Vagina (tissue), 2 donors: ENCODE results near the gene NR2F1-AS1. TPM values are rescaled to one million over a fixed set of nuclear protein-coding genes. Genes with fewer than 3 reads are reported as not detected.

Experiments used
- DNase-seq, 2 donors: peaks; one replicate each; pipeline ENCODE4 v3.0.0-alpha.2; 2017; ENCODE audit errors: extremely low spot score in 2 of 2
- H3K27ac ChIP-seq: fragments of 200-600 bp; sonication (generic); one replicate; pipeline ENCODE4 v1.5.1; 2019
- H3K27me3 ChIP-seq: fragments of 200-600 bp; sonication (generic); one replicate; pipeline ENCODE4 v1.5.1; 2019
- H3K36me3 ChIP-seq, 2 donors: fragments of 200-600 bp; sonication (generic); one replicate each; pipeline ENCODE4 v1.5.1; 2017 to 2019
- H3K4me1 ChIP-seq: fragments of 200-600 bp; sonication (generic); one replicate; pipeline ENCODE4 v1.5.1; 2019
- H3K4me3 ChIP-seq, 2 donors: fragments of 200-600 bp; sonication (generic); 1 replicate in 1 of 2; 2 replicates in 1 of 2; pipeline ENCODE4 v1.5.1; 2016 to 2019
- H3K9me3 ChIP-seq: fragments of 200-600 bp; sonication (generic); one replicate; pipeline ENCODE4 v1.5.1; 2019
- CTCF ChIP-seq, 3 experiments: fragments of 450-650 bp in 2 of 3; fragments of 200-600 bp in 1 of 3; sonication (generic) in 1 of 3; IDR thresholded peaks; one replicate each; pipeline ENCODE4 v1.5.1; 2017 to 2019; ENCODE audit warnings: antibody characterized with exemption in 3 of 3, mild to moderate bottlenecking in 2 of 3, moderate library complexity in 2 of 3
- POLR2A ChIP-seq, 2 donors: fragments of 450-650 bp; IDR thresholded peaks; one replicate each; pipeline ENCODE4 v1.6.1; 2017; ENCODE audit warnings: antibody characterized with exemption in 2 of 2, mild to moderate bottlenecking in 2 of 2, moderate library complexity in 2 of 2
- POLR2AphosphoS5 ChIP-seq, 2 donors: sonication (generic); formaldehyde crosslinking; IDR thresholded peaks; one replicate each; pipeline ENCODE4 v1.9.0; 2017; ENCODE audit warnings: antibody characterized with exemption in 2 of 2, mild to moderate bottlenecking in 2 of 2, low read depth in 1 of 2; ENCODE audit not compliant: insufficient read depth in 1 of 2
- intact Hi-C: fragments of 100-400 bp; cut with DNase I; formaldehyde crosslinking; loops from one replicate; pipeline ENCODE4 v1.15.1; 2023
- total RNA-seq: library from RNA; depleted of rRNA; stranded (reverse); fragments of >200 nt; gene quantifications from one replicate; pipeline ENCODE4 v1.2.3, GENCODE V29; 2016

Gene NR2F1-AS1
- total RNA-seq, 1 donor from 2014 or later, result 22.3 TPM

- TF ChIP-seq CTCF (IDR thresholded peaks at IDR 0.05), result no peak
- no peak for TF ChIP-seq POLR2A (IDR thresholded peaks at IDR 0.05)
- no peak for TF ChIP-seq POLR2AphosphoS5 (IDR thresholded peaks at IDR 0.05; ENCODE audit: insufficient read depth in 1 of 2, low read depth in 1 of 2)
- no peak for DNase-seq
- H3K4me3 ChIP-seq, result no peak overlapping the region
- H3K27me3 ChIP-seq, result no peaks in the 10 kb centered on the region
- H3K9me3 ChIP-seq, result no peaks in the 10 kb centered on the region
- intact Hi-C loops, result no loop called here
- H3K4me1 ChIP-seq, result no peaks in the 10 kb centered on the region
- H3K27ac ChIP-seq, result no peak overlapping the region
- no peaks in the 10 kb centered on the region for H3K36me3 ChIP-seq
These were observed 169.3 kb downstream of the NR2F1-AS1 start for GRCh38 chr5:93411716-93412115.

- TF ChIP-seq CTCF (IDR thresholded peaks at IDR 0.05), result no peak
- no peak for TF ChIP-seq POLR2A (IDR thresholded peaks at IDR 0.05)
- no peak for TF ChIP-seq POLR2AphosphoS5 (IDR thresholded peaks at IDR 0.05; ENCODE audit: insufficient read depth in 1 of 2, low read depth in 1 of 2)
- Histone ChIP-seq H3K4me1 (no peaks in the 10 kb centered on the region), H3K4me3 (no peak overlapping the region), H3K9me3 (no peaks in the 10 kb centered on the region), H3K27me3 (no peaks in the 10 kb centered on the region), H3K27ac (no peak overlapping the region), H3K36me3 (no peaks in the 10 kb centered on the region)
- DNase-seq, result no peak
- intact Hi-C loops, result no loop called here
These were observed 171.3 kb downstream of the NR2F1-AS1 start for GRCh38 chr5:93409691-93410090.

- DNase-seq, result no peak
- Histone ChIP-seq H3K4me3 (no peak overlapping the region), H3K27ac (no peak overlapping the region), H3K9me3 (no peaks in the 10 kb centered on the region), H3K27me3 (no peaks in the 10 kb centered on the region), H3K4me1 (no peaks in the 10 kb centered on the region), H3K36me3 (no peaks in the 10 kb centered on the region)
- TF ChIP-seq CTCF (IDR thresholded peaks at IDR 0.05) (no peak), POLR2A (IDR thresholded peaks at IDR 0.05) (no peak), POLR2AphosphoS5 (IDR thresholded peaks at IDR 0.05; ENCODE audit: insufficient read depth in 1 of 2, low read depth in 1 of 2) (no peak)
- intact Hi-C loops, result no loop called here
These were observed 173.6 kb downstream of the NR2F1-AS1 start for GRCh38 chr5:93407454-93407853.

- H3K27me3 ChIP-seq, result no peaks in the 10 kb centered on the region
- no peak for DNase-seq
- H3K9me3 ChIP-seq, result no peaks in the 10 kb centered on the region
- no peak overlapping the region for H3K27ac ChIP-seq
- no peaks in the 10 kb centered on the region for H3K4me1 ChIP-seq
- intact Hi-C loops, result no loop called here
- H3K36me3 ChIP-seq, result no peaks in the 10 kb centered on the region
- no peak overlapping the region for H3K4me3 ChIP-seq
- TF ChIP-seq CTCF (IDR thresholded peaks at IDR 0.05), result no peak
- no peak for TF ChIP-seq POLR2AphosphoS5 (IDR thresholded peaks at IDR 0.05; ENCODE audit: insufficient read depth in 1 of 2, low read depth in 1 of 2)
- TF ChIP-seq POLR2A (IDR thresholded peaks at IDR 0.05), result no peak
These were observed 174.0 kb downstream of the NR2F1-AS1 start for GRCh38 chr5:93406971-93407401.

GRCh38 chr5:93404246-93404645 is 176.8 kb downstream of the NR2F1-AS1 start:
- Histone ChIP-seq H3K4me1 (no peaks in the 10 kb centered on the region), H3K27me3 (no peaks in the 10 kb centered on the region), H3K4me3 (no peak overlapping the region), H3K27ac (no peak overlapping the region), H3K36me3 (no peaks in the 10 kb centered on the region), H3K9me3 (no peaks in the 10 kb centered on the region)
- TF ChIP-seq POLR2AphosphoS5 (IDR thresholded peaks at IDR 0.05; ENCODE audit: insufficient read depth in 1 of 2, low read depth in 1 of 2) (no peak), CTCF (IDR thresholded peaks at IDR 0.05) (no peak), POLR2A (IDR thresholded peaks at IDR 0.05) (no peak)
- intact Hi-C loops, result no loop called here
- DNase-seq, result no peak
